RWPE1 (cell line): ENCODE measurements around the gene SOX13.

Source experiments
- CTCF ChIA-PET: fragments of 350-600 bp; sonication (Branson Sonifier 250); formaldehyde crosslinking; extraction: SDS; loops from one replicate; lab custom pipeline; 2021; lab: Yijun Ruan, JAX
- POLR2A ChIA-PET: fragments of 400-600 bp; formaldehyde crosslinking; extraction: SDS; loops from one replicate; lab custom pipeline; 2020; ENCODE audit warnings: antibody characterized with exemption; ENCODE audit not compliant: low non-redundant PET; lab: Yijun Ruan, JAX
- DNase-seq: peaks from one replicate; pipeline ENCODE4 v3.0.0; 2012; ENCODE audit warnings: low spot score
- H3K27ac ChIP-seq: fragments of 450-650 bp; 2 replicates; pipeline ENCODE4 v1.5.1; 2017
- TF ChIP-seq, protein P1 (sequence below): fragments of 450-650 bp; conservative IDR thresholded peaks from 2 replicates; pipeline ENCODE4 v1.5.1; 2017; ENCODE audit warnings: low read depth, mild to moderate bottlenecking

The SOX13 gene

GRCh38 chr1:204072931-204073836 lies at the start of gene SOX13:
Gene SOX13, plus strand, starts transcription at chr1:204073115. Its CDS starts 39,801 bp downstream, at chr1:204112916.
- CTCF ChIA-PET: interaction anchor here (0.6 to 4.7 kb wide), 13 partner anchors 11 to 203 kb away, joined by 3 to 57 read pairs (median 4); no protein-coding TSS in a partner anchor
- peak within 1 kb of the TSS; percentile 85 for H3K27ac ChIP-seq

GRCh38 chr1:204025917-204026707 lies 46.8 kb upstream of the SOX13 start:
- no peak overlapping the region for H3K27ac ChIP-seq
- ChIA-PET CTCF (interaction anchor here (0.7 kb wide), 1 partner anchor 102 kb away, joined by 3 read pairs; no protein-coding TSS in a partner anchor), POLR2A (no interaction called here)
- no peak for DNase-seq
- TF ChIP-seq, protein P1, sequence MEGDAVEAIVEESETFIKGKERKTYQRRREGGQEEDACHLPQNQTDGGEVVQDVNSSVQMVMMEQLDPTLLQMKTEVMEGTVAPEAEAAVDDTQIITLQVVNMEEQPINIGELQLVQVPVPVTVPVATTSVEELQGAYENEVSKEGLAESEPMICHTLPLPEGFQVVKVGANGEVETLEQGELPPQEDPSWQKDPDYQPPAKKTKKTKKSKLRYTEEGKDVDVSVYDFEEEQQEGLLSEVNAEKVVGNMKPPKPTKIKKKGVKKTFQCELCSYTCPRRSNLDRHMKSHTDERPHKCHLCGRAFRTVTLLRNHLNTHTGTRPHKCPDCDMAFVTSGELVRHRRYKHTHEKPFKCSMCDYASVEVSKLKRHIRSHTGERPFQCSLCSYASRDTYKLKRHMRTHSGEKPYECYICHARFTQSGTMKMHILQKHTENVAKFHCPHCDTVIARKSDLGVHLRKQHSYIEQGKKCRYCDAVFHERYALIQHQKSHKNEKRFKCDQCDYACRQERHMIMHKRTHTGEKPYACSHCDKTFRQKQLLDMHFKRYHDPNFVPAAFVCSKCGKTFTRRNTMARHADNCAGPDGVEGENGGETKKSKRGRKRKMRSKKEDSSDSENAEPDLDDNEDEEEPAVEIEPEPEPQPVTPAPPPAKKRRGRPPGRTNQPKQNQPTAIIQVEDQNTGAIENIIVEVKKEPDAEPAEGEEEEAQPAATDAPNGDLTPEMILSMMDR: no peak

More at GRCh38 chr1:204072931-204073836, at the start of gene SOX13:
- DNase-seq: peak; percentile 97
- TF ChIP-seq, protein P1: no peak
- POLR2A ChIA-PET: interaction anchor here (0.5 to 2.3 kb wide), 6 partner anchors 12 to 202 kb away, joined by 3 to 8 read pairs (median 3); no protein-coding TSS in a partner anchor

- TF ChIP-seq, protein P1: no peak
- POLR2A ChIA-PET: no interaction called here
- no peak for DNase-seq
- no peak overlapping the region for H3K27ac ChIP-seq
- CTCF ChIA-PET: interaction anchor here (0.6 kb wide), 1 partner anchor 135 kb away, joined by 3 read pairs; no protein-coding TSS in a partner anchor
Observed at GRCh38 chr1:204027446-204027845, 45.5 kb upstream of the SOX13 start.

DNA sequence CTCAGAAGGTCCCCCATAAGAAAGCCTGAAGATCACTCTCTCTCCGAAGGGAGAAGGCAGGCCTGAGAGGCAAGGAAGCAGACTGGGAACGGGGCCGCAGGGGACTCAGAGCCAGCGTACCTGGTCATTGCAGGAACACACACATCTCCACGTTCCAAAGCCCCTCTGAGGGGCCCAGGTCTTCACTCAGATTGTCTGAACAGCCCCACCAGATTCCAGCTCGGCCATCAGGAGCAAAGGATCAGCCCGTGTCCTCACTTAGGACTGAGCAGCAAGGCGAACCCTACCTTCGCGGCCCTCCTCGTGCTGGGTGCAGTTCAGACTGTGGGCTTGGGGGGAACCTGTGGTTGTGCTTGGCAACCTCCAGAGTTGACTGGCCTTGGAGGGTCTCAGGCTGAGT lies 43.9 kb upstream of the SOX13 start:
- TF ChIP-seq, protein P1: no peak
- H3K27ac ChIP-seq: no peak overlapping the region
- no peak for DNase-seq
- CTCF ChIA-PET: no interaction called here
- POLR2A ChIA-PET: no interaction called here

DNA sequence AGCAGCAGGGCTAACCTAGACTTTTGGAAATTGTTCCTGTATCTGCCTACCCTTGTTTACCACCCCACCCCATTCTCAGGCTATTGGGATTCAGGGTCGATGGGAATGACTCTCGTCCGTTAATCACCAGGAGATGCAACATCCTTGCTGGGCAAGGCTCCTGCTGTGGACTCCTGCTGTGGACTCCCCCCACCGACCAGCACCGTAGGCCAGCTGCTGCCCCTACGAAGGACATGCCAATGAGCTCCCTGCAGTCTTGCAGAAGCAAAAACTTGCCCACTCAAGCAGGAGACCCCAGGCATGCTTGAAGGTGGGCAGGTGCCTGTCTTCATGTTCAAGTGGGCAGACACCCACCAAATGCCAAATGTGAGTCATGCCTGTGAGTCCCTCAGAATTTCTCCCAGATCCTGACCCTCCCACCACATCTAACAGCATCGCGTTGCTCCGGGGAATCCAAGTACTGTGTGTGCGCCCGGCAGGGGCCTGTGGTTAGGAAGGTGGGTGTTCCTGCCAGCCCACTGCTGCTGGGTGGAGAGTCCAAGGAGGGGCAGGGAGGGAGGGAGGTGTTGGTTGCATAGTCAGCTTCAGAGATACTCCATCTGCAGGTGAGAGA lies 41.7 kb upstream of the SOX13 start:
- CTCF ChIA-PET: interaction anchor here (0.6 to 0.7 kb wide), 4 partner anchors 30 to 890 kb away, joined by 3 to 4 read pairs (median 3); no protein-coding TSS in a partner anchor
- POLR2A ChIA-PET: no interaction called here

More for the DNA sequence above, 41.7 kb upstream of the SOX13 start:
- TF ChIP-seq, protein P1: no peak
- no peak overlapping the region for H3K27ac ChIP-seq
- no peak for DNase-seq
